ENCODE data around the gene KIF18B.

KIF18B gene

GRCh38 chr17:44967907-44968224 lies 20.3 kb upstream of the KIF18B start:
- Histone ChIP-seq H3K27ac (no peak overlapping the region), H3K9me3 (ENCODE audit: severe bottlenecking) (peaks cover 2% of the 10 kb centered on the region), H3K4me3 (ENCODE audit: low read depth, low read length) (peak overlapping the region; percentile 37), H3K36me3 (no peaks in the 10 kb centered on the region), H3K27me3 (ENCODE audit: insufficient read depth, low read depth, severe bottlenecking) (no peaks in the 10 kb centered on the region)
- peak; percentile 24 for DNase-seq
- no peak for TF ChIP-seq CTCF (IDR thresholded peaks at IDR 0.05; ENCODE audit: low read depth, low read length)

- Histone ChIP-seq H3K9me3 (ENCODE audit: severe bottlenecking) (peaks cover 2% of the 10 kb centered on the region), H3K27me3 (ENCODE audit: insufficient read depth, low read depth, severe bottlenecking) (no peaks in the 10 kb centered on the region), H3K36me3 (no peaks in the 10 kb centered on the region), H3K4me3 (ENCODE audit: low read depth, low read length) (peak overlapping the region; percentile 37), H3K27ac (no peak overlapping the region)
- DNase-seq: no peak
- no peak for TF ChIP-seq CTCF (IDR thresholded peaks at IDR 0.05; ENCODE audit: low read depth, low read length)
Observed at GRCh38 chr17:44967026-44967906, 19.7 kb upstream of the KIF18B start.

DNA sequence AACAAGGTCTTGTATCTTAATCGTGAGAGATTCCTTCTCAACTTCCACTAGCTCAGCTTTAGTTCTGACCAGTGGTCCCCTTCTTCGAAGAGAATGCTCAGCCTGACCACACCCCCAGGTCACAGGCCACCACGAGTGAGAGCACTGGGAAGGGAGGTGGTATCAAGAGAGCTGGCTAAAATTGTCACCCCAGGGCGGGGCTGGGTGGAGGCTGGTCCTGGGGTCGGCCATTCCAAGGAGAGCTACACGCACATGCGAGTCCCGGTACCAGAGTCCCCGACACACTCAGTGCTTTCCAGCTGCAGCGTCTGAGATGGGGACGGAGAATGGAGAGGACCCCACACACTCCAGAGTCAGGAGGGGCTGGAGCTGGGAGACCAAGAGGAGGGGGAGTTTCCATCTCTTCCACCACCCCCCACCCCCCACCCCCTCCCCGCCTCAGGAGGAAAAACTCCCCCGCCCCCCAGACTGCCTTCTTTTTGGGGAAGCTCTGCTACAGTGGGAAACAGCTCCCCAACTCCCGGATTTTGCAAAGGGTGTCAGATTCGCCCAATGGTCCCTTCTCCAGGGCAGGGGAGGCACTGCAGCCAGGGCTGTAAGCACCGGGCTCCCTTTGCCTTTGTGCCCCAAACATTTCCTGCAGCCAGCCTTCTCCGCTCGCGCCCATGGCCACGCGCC lies 18.9 kb upstream of the KIF18B start:
- Histone ChIP-seq H3K9me3 (ENCODE audit: severe bottlenecking) (peaks cover 2% of the 10 kb centered on the region), H3K4me3 (ENCODE audit: low read depth, low read length) (no peak overlapping the region), H3K27ac (no peak overlapping the region), H3K36me3 (no peaks in the 10 kb centered on the region), H3K27me3 (ENCODE audit: insufficient read depth, low read depth, severe bottlenecking) (no peaks in the 10 kb centered on the region)
- DNase-seq: no peak
- TF ChIP-seq CTCF (IDR thresholded peaks at IDR 0.05; ENCODE audit: low read depth, low read length): no peak

DNA sequence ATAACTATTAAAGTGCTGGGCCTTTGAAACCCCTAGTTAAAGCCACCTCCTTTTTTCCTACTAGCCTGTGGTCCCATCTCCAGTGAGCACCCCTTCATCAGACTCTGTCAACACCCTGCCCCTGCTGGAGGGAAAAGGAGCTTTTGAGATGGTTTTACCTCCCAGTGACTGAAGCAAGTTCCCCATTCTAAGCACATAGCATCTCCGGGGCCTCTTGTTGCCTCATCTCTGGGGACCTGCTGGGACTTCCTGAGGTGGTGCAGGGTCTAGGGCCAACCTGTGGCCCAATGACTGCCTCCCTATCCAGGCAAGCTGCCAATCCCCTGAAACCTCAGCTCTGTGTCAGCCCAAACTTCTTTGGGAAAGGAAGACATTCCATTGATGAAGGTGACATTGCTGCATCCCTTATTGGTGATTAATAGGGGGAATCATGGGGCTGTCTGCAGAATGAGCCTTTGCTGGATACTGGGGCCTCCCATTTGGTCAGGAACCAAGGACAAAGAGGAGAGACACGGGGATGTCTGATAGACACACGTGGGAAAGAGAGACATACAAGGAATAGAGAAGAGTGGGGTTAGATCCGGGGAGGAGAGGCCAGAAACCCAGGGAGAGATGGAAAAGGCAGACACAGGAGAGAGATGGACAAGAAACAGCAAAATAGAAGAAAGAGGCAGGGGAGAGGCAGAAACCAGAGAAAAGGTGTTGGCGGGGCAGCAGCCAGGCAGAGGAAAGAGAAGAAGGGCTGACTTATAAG lies 18.1 kb upstream of the KIF18B start:
- TF ChIP-seq CTCF (IDR thresholded peaks at IDR 0.05; ENCODE audit: low read depth, low read length): 0 out of 2 replicates have a peak, but pooled peaks have one; percentile 15

DNA sequence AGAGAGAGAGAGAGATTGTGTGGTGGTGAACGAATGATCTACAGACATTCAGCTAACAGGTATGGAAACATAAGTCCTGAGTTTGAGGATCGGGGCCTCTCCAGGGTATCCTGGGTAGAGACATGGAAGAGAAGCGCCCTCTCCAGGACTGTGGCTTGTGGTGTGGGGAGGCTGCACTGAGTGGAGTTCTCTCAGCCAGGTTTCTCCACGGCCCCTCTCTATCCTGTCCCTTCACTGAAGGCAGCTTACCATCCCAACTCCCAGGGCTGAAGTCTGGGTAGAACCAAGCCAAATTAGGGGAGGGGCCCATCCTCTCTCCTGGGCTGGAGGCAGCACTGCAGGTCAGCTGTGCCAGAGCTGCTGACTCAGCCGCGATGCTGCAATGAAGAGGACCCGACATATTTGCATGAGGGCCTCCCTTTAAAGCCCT lies 14.4 kb upstream of the KIF18B start:
- Histone ChIP-seq H3K4me3 (ENCODE audit: low read depth, low read length) (no peak overlapping the region), H3K9me3 (ENCODE audit: severe bottlenecking) (peaks cover 2% of the 10 kb centered on the region), H3K36me3 (peaks cover 10% of the 10 kb centered on the region), H3K27me3 (ENCODE audit: insufficient read depth, low read depth, severe bottlenecking) (no peaks in the 10 kb centered on the region), H3K27ac (no peak overlapping the region)
- peak; percentile 77 for TF ChIP-seq CTCF (IDR thresholded peaks at IDR 0.05; ENCODE audit: low read depth, low read length)
- DNase-seq: peak; percentile 61

More for the DNA sequence above, 18.1 kb upstream of the KIF18B start:
- H3K9me3 ChIP-seq (ENCODE audit: severe bottlenecking): peaks cover 2% of the 10 kb centered on the region
- H3K36me3 ChIP-seq: no peaks in the 10 kb centered on the region
- DNase-seq: no peak
- no peak overlapping the region for H3K27ac ChIP-seq
- H3K4me3 ChIP-seq (ENCODE audit: low read depth, low read length): no peak overlapping the region
- no peaks in the 10 kb centered on the region for H3K27me3 ChIP-seq (ENCODE audit: insufficient read depth, low read depth, severe bottlenecking)

Measured in WERI-Rb-1 (cell line).